ENCODE data around the gene IWS1.
"Not testable (repeated sequence)": the region's sequence is repeated elsewhere in the genome, so short reads cannot be mapped to it uniquely, and the experiment has no call there.

IWS1 gene

DNA sequence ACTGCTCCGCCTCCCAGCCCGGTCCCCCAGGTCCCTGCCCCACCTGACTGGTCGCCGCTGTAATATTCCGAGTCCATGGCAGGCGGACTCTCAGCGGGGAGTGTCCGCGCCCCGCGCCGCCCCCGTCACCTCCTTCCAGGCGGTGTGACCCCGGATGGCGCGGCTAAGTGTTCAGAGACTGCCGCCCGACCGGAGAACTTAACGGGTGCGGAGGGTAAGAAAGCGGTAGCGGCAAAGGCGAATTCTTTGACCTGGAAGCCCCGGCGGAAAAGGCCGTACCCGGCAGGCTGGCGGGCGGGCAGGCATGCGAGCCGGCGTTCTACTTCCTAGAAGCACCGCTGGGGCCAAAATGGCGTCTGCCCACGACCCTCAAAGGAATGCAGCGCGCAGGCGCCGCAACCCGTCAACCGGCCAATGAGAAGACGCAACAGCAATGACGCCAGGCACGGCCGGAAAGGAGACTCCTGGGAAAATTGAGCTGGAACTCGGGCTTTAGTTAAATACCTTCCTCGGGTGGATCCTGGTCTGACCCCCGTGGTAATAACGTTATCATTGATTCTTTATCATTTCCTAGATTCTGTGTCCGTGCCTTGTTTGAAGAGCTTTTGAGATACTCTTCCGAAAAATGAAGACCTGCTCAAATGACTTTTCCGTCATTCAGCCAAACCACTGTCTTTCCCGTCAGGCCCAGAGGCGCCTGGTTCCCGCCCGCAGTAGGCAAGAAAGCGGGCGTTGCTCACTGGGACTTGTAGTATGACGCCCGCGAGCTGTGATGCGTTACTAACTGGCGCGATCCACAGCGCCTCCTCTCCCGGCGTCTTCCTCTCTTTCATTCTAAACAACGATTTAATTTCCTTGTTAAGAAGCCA lies at the start of gene IWS1:
IWS1 (minus strand) TSS at position 358 of the 869 bp plus-strand sequence; CDS start at position 77, 281 bp downstream.
- DNase-seq, result peak; percentile 86 to 91

DNA sequence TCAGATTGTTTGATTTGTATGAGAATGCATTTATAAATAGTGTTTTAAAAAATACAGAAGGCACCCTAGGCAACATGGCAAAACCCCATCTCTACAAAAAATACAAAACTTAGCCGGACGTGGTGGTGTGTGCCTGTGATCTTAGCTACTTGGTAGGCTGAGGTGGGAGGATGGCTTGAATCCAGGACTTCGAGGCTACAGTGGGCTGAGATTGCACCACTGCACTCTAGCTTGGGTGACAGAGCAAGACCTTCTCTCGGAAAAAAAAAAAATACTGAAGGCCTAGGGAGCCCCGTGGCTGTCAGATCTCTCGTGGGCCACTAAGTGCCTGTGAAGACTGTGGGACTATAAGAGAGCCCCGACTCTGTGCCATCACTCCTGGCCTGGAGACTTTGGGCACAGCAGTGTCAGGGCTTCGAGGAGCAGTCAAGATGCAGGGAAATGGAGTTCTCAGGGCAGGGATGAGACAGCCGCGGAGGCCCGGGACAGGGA lies 49.7 kb upstream of the IWS1 start:
- no peak for DNase-seq

DNA sequence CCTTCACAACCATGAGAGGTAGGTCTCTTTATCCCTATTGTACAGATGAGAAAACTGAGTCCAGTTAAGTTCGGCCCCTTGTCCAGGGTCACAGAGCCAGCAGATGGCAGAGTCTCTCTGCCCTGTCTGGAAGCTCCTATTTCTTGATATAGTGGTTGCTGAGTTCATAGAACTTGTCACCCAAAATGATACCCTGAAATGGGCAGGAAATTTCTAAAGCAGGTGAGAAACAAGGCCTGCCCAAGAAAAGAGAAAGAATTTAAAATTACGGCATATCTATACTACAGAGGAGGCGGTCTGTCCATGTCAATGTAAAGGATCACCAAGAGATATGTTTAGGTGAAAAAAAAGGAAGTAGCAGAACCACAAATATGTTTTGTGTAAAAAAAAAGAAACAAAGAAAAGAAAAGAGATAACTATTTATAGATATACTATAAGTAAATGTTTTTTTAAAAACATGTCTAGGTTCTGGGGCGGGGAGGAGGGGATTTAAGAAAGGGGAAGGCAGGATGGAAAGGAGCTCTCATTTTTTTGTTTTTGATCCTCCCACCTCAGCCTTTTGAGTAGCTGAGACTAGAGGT lies 49.0 kb upstream of the IWS1 start:
- no peak for DNase-seq

DNA sequence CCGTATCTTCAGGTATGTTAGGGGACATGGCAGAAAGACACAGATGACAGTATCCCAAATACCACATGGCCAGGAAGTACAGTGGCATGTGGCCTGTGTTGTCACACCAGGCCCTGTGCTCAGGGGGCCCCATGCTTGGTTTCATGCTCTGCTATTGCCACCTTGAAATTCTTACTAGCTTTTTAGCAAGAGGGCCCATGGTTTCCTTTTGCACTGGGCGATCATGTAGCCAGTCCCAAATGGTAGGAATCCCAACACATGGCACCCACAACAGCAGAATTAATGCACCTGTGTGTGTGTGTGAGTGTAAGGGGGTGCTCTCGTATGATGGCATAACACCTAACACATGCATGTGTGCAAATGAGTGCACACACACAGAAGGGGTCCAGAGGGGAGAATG lies 48.4 kb upstream of the IWS1 start:
- DNase-seq, result no peak

DNA sequence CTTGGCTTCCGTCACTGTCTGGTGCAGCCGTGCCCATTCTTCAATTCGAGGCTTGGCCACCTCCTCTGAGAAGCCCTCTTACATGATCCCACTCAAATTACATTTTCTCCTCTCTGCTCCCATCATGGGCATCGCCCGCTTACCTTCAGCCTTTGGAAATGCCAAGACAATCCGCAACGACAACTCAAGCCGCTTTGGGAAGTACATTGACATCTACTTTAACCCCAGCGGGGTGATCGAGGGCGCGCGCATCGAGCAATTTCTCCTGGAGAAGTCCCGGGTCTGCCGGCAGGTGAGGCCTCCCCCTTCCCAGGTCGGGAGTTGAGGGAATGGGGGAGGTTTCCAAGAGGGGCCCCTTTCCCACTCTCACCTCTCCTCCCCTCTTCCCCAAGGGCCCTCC lies 47.5 kb upstream of the IWS1 start:
- DNase-seq, result no peak

DNA sequence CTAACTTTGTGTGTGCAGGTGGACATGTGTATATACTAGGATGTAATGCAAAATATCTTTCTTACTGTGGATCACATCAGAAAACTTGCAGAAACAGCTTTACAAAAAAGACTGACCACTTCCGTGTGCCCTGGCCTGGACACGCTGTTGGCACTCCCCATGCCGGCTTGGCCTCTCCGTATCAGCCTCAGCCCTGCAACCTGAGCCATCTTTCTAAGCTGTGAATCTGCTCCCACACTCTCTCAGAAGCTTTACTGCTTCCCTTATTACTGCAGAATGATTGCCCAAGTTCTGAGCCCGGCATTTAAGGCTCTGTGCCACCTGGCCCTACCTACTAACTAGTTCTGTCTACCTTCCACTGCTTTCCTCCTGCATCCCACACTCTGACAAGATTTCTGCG lies 47.0 kb upstream of the IWS1 start:
- no peak for DNase-seq

DNA sequence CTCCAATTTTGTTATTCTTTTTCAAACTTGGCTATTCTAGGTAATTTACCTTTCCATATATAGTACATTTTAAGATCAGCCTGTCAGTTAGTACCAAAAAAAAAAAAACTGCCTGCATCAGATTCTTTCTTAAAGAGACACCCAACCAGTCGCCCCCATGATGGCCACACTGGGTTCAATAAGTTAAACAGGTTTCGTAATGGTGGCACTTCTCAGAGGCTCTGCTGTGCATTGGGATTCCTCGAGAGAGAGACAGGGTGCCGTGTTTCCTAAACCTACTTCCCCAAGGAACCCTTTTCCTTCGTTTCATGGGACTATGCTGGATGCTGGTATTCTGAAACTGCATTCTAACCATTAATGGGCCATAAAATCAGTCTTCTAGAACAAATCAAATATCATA lies 46.6 kb upstream of the IWS1 start:
- no peak for DNase-seq

DNA sequence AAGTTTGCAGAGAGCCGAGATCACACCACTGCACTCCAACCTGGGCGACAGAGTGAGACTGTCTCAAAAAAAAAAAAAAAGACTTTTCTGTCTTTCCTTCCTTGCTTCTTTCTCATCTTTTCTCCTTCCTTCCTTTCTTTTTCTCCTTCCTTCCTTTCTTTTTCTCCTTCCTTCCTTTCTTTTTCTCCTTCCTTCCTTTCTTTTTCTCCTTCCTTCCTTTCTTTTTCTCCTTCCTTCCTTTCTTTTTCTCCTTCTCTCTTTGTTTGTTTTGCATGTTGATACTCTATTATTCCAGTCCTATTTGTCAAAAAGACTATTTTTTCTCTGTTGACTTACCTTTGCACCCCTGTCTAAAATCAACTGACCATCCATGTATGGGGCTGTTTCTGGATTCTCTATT lies 46.1 kb upstream of the IWS1 start:
- DNase-seq, result not testable (repeated sequence)

DNA sequence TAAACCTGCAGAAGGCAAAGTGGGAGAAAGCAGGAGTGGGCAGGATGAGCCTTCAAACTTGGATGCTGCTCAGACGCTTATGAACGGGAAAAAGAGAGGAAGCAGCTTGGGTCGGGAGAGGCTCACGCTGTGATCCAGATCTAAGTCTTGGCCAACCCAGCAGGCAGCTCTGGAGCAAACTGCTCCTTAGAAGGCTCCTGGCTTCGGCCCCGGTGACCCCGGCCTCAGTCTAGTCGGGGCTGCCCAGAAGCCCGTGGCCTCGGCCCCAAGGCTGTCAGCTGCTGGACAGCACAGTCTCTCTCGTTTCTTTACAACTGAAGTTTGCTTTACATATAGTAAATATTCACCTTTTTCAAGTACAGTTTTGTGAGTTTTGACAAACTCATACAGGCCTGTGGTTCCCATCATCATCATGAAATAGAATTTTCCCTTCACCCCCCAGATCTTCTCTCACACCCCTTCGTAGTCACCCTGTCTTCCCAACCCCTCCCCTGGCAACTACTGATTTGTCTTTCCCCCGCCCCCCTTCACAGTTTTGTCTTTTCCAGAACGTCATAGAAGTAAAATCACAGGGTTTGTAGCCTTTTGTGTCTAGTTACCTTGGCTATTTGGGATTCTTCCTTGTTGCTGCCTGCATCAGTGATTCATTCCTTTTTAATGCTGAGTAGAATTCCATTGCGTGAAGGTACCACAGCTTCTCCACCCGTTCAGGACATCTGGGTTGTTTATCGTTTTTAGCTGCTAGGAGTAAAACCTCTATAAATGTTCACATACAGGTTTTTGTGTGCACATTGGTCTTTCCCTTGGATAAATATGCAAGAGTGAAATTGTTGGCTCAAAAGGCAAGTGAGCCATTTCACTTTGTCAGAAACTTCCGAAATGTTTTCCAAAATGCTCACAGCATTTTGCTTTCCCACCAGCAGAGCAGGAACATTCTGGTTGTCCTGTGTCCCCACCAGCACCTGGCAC lies 44.3 kb upstream of the IWS1 start:
- no peak for DNase-seq

DNA sequence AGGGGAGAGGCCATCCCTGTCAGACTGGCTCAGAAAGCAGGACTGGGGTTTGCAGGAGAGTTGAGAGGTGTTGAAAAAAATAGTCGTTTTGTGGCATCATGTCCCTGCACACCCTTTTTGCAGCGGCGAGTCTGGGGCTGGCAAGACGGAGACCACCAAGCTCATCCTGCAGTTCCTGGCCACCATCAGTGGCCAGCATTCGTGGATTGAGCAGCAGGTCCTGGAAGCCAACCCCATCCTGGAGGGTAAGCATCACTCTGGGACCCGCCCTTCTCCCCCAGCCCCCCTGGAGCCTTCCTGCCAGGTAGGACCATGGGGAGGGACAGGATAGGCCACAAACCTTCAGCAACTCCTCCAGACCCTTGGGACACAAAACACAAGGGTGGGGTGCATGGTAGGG lies 43.4 kb upstream of the IWS1 start:
- DNase-seq, result no peak

DNA sequence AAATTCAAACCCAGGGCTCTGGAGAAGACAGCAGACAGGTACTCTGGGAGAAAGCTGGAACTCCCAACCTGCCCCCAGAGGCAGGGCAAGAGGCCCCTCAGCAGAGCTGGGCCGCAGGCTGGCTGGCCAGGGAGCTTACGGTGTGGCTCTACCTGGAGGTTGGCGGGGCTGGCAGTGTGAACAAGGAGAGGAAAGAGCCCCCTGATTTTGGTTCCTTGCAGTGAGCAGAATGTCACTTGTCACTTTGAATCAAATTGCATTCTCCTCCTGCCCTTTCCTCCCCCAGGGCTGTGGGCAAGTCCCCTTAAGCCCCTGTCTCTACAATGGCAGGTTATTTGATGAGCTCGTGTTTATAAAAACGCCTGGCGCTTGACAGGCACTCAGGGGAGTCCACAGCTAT lies 41.8 kb upstream of the IWS1 start:
- no peak for DNase-seq

DNA sequence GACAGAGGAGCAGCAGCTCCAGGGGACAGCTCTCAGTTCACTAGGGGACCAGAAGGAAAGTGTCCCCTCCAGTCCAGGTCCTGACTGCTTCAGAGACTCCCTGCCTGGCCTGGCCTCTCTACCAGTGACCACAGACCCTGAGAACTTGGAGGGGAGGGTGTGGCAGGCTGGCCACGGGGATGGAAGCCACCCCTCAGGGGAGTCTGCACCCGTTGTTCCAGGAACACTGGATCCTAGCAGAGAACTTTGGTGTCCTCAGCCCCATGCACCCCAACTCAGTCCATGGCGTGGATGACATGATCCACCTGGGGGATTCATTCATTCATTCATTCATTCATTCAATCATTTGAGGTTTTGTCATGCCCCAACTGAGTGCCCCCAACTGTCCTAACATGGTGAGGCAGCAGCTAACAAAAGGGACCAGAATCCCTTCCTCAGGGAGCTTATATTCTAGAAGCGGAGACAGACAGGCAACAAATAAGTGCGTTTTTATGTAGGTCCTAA lies 41.1 kb upstream of the IWS1 start:
- DNase-seq, result no peak

DNA sequence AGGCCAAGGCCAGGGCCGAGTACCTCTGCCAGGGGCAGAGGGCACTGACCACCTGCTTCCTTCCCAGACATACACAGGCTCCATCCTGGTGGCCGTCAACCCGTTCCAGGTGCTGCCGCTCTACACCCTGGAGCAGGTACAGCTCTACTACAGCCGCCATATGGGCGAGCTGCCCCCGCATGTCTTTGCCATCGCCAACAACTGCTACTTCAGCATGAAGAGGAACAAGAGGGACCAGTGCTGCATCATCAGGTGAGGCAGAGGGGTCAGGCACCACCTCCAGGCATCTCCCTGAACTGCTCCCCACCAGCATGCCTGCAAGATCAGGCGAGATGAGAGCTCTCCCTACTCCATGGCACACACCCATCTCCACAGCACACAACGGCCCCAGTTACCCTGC lies 40.3 kb upstream of the IWS1 start:
- no peak for DNase-seq

DNA sequence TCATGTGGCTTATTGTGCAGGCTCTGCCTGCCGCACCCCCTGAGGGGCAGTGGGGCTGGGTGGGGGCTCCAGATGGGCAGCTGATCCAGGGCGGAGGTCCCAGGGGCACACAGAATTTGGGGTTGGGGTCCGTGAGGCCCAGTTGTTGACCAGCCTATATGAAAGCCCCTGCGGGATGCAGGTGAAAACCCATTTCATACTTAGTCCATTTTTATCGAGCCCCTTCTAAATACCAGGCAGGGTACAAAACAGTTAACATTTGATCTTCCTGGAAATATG lies 39.8 kb upstream of the IWS1 start:
- no peak for DNase-seq

DNA sequence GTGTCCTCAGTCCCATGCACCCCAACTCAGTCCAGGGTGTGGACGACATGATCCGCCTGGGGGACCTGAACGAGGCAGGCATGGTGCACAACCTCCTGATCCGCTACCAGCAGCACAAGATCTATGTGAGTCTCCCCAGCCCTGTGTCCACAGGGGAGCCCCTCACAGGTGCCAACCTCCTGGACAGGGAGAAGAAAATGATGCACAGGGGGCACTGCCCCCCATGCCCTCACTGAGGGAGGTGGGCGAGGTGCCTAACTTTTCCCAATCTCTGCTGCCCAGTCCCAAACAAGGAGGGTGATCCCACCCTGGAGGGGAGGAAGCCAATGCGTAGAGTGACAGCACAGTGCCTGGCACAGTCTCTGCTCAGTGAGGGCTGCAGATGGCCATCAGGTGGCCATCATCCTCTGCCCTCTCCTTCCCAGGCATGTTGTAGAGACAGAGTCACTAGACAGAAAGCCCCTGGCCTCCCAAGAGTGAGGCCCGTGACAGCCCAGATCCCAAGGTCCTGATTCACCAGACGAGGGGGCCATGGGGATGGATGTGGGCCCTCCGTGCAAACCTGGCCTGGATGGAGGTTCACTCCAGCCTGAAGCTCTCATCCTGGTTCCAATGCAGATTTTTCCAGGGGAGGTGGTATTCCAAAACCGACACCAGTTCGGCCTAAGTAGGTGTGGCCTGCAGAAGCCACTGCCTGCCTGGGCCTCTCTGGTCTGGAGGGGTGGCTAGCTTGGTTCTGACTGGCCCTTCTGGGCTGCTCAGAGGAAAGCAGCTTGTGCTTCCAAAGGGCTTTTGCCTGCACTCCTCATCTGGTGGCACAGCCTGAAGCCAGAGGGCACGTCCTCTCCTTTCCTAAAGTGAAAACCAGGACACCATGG lies 39.2 kb upstream of the IWS1 start:
- no peak for DNase-seq

DNA sequence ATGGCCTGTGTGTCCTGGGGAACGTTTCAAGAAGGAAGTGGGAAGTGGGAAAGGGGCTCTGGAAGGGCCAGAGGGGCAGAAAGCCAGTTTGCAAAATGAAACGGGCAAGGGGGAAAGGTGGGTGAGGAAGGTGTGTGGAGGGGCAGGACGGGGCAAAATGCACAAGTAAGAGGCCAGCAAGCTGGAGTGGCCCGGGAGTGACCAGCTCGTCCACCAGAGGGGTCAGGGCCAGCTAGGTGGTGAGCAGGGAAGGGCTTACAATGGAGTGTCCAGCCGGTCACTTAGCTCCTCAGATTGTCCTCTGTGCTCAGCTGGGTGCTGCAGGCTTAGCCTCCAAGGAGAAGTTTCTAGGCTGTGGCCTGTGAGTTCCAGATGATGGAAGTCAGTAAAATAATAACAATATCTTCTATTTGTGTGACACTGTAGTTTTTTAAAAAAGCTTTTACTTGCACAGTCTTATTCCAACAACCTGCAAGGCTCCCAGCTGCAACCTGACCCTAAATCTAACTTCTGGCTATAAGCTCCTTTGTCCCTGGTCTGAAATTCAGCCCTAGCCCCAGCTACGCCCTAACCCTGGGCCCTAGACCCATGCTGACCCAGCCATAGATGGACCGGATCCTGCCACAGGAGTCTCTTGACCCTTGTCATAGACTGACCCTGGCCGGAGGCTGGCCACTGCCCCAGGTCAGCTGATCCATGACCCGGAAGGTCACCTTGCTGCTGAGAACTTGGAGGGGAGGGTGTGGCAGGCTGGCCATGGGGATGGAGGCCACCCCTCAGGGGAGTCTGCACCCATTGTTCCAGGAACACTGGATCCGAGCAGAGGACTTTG lies 38.4 kb upstream of the IWS1 start:
- no peak for DNase-seq

DNA sequence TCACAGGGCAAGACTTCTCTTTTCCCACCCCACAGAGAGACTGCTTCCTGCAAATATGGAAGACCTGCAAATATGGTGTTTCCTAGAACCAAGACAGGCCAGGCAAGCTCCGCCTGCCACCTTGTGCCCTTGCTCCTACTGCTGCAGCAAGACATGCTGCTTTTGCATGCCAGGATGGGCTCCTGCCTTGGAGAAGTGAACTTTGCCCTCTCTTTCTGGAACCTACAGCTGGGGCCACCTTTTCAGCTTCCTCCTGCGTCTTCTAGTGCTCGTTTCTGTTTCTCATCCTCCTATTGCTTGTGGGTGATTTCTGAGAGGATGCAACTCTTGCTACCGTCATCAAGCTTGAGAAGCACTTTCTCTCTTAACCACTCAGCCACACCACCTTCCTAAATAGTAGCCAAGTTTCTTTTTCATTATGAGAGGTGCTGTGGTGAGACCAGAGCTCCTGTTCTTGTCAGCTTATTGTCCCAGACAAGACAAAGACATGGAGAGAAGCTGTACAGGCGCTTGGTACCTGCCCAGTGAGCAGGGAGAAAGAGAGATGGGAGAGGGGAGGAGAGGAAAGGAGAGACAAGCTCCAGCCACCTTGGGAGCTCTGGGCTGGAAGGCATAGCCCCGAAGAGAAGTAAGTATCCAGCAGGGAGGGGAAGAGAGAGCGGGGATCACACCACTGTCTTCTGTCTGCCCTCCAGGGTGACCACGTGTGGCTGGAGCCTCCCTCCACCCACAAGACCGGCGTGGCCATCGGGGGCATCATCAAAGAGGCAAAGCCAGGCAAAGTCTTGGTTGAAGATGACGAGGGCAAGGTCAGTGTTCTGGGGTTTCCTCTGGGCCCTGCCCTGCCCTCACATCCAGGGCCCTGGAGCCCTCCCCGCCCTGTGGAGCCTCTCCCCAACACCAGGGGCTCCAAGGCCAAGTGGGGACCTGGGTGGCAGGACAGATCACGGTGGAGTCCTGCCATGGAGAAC lies 37.5 kb upstream of the IWS1 start:
- no peak for DNase-seq

DNA sequence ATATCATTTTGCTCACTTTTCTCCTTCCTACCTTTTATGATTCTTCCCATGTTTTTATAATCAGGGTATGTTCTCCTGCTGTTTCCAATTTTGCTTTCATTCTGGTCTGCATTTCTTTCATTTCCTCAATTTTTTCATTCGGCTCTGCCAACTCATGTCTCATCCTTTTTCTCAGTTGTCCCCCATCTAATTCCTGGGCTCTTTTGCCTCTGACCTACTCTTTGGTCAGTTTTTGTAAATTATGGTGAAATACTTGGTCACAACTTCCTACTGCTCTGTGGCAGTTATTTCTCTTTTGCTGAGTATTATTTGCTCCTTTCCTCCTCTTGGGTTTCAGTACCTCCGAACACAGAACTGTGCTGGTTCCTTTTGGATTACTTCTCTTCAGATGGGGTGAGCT lies 36.6 kb upstream of the IWS1 start:
- DNase-seq, result no peak

DNA sequence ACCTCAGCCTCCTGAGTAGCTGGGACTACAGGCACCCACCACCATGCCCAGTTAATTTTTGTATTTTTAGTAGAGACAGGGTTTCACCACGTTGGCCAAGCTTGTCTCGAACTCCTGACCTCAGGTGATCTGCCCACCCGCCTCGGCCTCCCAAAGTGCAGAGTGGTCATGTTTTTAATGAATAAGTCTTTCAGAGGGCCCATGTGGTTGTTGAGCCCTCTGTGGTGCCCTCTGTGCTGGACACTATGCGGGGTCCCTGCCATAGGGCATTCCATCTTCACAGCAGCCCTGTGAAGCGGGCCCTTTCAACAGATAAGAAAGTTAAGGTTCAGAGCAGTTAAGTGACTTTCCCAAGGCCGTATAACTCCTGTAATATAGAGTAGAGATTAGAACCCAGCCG lies 35.1 kb upstream of the IWS1 start:
- DNase-seq, result no peak

DNA sequence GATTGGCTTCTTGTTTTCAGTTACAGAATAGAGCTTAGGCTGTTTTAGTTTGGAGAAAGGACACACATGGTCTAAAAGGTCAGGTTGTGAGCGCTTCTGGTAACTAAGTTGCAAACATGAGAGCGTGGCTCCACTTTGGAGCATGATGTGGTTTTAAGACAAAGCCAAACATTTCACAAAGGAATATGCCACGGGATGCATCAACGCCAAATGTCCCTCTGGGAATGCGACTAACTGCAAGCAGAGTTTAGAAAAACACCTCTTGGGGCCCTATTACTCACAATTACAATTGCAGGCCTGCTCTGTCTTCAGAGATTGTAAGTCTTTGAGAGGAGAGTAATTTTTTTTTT lies 34.6 kb upstream of the IWS1 start:
- no peak for DNase-seq

Measured in stimulated activated CD4-positive, alpha-beta T cell treated with anti-CD3 and anti-CD28 coated beads, Interleukin-4, amount 100 ng/mL, for 4 hours (primary cell).